Activated T-cell treated with anti-CD3 and anti-CD28 coated beads, Interleukin-2, amount 50 U/mL, for 48 hours (primary cell): ENCODE results near the gene RIMBP2.

Source experiments
- DNase-seq, 2 experiments: peaks; one replicate each; pipeline ENCODE4 v3.0.0-alpha.2; 2020

RIMBP2 gene

DNA sequence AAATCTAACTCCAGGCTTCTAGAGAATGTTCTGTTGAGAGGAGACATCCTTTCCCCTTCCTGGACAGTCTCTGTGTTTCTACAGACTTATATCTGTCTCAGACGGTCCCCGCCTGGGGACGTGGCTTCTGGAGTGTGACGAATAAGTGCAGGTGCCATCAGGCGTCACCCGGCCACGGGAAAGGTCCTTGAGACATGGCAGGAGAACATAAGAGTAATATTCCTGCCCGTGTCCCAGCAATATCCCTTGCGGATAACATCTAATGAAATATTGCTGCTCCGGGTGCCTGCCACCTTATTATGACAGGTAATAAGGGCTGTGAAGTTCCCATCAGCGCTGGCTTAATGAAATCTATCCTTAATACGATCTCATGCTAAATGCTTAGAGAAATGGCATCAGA, 238.8 kb downstream of the RIMBP2 start:
- no peak for DNase-seq

DNA sequence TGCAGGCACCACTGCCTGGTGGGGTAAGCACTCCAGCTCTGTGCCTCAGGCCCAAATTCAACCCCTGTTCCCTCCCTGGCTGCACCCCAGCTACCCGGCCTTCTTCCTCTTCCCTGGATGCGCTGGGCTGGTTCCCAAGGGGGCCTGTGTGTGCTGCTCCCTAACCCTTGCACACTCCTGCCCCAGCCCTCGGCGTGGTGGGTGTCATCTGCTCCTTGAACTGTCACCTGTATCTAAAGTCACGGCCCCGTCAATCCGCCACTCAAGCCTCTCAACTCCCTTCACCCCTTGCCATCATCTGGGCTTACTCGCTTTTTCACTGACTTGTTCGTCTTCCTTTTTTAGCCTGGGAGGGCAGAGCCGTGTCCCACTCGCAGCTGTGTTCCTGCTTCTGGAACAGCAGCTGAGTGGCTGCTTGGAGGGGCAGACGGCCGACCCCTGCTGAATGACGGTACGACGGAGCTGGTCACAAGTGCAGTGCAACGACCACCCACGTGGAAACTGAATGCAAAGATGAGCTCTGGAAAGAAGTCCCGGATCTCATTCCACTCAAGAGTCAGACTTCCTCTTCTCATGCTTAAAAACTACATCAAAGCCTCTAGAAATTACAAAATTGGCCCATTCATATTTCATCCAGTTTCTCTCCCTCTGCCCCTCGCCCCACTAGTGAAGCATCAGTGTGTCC, 239.5 kb downstream of the RIMBP2 start:
- no peak for DNase-seq

DNA sequence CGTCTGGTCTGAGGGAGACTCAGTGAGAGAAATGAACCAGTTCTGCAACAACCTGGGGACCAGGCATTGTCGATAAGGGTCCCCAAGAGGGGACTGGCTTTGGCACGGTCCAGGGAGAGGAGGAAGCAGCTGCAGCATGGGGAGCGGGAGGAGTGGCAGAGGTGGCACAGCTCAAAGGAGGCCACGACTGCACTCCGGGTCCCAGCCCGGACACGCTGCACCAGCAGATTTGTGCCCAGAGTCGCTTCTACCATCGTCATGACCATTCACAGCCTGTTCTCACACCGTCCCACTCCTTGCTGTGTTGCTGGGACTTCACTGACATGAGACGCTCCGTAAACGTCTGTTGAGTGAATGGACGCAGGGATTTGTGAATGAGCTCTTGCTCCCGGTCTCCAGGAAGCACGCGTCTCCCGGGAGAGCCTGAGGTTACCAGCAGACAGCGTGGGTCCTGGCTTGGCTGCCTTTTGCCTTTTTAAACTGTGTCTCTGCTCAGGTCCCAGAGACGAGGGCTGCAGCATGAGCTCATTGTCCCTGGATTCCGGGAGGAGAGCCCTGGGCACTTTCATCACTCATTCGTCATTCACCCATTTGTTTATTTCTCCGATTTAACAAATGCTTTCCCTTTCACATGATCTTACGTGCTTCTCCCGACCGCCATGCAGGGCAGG, 241.4 kb downstream of the RIMBP2 start:
- no peak for DNase-seq

DNA sequence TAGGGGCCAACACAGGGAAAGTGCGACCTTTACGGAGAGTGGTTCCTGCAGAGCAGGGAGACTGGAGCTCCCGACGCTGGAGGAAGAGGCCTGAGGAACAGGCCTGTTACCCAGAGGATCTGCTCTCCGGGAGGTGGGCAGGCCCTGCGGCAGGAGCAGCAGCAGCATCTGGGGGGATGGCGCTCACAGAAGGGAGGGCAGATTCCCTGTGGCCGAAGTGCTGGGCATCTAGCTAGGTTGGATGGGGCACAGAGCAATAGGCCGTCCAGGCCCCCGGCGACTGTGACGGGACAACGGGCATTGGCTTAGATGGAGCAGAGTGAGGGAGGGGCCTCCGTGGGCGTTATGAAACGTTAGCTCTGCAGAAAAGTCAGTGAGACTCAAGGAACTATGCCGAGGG, 242.8 kb downstream of the RIMBP2 start:
- no peak for DNase-seq

DNA sequence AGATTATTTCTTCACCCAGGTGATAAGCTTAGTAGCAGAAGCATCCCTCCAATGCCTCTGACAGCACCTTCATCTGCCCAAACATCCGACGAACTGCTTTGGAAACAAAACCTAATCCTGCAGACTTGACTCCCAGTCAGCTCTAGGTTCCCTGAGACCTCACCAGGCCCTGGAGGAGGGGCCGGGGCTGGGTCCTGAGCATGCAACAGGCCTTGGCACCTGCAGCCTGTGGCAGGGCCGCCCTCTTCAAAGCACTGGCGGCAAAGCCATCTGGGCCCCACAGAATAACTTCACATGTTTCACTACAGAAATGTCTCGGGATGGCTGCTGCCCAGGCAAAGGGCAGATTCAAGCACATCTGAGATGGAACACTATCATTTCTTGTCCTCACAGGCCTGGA, 245.1 kb downstream of the RIMBP2 start:
- DNase-seq: no peak

DNA sequence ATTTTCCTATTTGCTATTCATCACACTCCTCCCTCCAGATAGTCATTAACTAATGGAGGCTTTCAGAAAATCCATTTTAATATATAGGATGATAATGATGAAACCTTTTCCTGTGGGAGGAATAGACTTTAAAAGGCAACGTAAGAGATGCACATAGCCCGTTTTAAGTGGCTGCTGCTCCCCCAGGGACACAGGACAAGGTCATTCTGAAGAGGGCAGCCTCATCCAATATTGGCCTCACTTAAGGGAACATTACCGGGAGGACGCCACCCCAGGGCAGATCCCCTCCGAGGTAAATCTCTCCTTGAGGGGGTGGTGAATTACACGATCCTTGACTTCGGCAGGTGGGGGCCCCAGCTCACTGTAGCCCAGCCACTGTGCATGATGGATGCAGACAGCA, 246.5 kb downstream of the RIMBP2 start:
- DNase-seq: no peak

DNA sequence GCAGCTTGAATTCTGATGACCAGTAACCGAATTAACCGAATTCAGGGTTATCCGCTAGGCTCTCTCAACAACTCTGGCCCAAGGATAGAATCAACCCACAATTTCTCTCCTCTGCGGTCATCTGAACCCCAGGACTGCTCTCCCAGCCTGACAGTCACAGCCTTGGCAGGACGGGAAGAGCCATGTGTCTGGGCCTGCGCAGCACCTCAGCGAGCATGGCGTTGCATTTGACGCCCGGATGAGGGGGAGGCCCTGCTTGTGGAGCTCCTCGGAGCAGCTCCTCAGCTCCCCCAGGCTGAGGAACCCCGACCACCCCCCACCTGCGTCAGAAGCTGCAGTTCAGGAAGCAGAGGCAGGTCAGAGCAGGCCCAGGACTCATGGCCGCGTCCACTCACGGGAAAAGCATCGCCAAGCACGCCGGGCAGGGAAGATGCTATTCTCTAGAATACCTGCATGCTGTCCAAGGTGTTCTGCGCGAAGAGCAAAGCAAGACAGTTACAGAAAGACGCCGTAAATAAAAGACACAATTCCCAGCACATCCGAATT, 247.3 kb downstream of the RIMBP2 start:
- DNase-seq: no peak

DNA sequence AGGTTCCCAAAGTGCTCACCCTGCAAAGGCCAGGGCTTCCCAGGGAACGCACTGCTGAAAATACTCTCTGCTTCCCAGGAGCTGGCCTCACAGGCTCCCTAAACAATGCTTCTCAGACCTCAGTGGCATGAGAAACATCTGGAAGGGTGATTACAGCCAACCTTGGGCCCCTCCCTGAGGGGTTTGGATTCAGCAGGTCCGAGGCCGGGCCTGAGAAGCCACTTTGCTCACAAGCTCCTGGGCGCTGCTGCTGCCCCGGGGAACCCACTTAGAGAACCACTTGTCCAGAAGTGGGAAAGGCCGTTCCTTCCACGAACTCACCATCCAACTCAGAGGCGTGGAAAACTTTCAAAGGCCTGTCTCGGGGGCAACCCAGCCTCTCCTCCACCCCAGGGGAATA, 247.9 kb downstream of the RIMBP2 start:
- no peak for DNase-seq

DNA sequence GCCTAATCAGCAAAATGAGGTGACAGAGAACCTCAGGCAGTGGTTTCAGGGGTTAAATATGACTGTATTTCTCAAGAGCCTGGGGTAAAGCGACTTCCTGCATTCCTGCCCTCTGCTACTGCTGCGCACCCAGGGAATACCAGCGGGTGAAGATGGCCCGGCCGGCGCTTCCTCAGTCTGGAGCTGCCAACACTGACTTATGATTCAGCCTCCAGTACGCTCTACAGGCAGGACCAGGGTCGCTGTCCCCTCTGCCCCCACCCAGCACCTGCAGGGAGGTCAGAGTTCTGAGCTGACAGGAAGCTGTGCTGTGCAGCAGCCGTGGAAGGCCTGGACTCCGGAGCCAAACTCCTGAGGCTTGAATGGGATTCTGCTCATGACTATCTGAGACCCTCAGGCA, 250.5 kb downstream of the RIMBP2 start:
- no peak for DNase-seq

DNA sequence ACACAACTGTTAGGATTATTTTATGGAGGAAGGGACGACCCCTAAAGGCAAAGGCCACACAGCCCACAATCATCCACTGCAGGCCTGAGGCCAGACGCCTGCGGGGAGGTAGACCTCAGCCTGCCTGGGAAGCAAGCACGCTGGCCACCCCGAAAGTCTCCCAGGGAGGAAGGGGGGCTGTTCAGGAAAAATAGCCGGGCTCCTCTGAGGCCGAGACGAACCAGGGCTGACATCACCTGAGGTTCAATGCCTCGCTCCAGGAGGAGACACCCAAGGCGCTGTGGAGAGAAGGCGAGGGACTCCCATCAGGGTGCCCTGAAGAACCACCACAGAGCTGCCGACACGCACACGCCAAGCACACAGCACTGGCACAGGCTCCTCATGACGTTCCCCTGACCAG, 251.1 kb downstream of the RIMBP2 start:
- no peak for DNase-seq

DNA sequence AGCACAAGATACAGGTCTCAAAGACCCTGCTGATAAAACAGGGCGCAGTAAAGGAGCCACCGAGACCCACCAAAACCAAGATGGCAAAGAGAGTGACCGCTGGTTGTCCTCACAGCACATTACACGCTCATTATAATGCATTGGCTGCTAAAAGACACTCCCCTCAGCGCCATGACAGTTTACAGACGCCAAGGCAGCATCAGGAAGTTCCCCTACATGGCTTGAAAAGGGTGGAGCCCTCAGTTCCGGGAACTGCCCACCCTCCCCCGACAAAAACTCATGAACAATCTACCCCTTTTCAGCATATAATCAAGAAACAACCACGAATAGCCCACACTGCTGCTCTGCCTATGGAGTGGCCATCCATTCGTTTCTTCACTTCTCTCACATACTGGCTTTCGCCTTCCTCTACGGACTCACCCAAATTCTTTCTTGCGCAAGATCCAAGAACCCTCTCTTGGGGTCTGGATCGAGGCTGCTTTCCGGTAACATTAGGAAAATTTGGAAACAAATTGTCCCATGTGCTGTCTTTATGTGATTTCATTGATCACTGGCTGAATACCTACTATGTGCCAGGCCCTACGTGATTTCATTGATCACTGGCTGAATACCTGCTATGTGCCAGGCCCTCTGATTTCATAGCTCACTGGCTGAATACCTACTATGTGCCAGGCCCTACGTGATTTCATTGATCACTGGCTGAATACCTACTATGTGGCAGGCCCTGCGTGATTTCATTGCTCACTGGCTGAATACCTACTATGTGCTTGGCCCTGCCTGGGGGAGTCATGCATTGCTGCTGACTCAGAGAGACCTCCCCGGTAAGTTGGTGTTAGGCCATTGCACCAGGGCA, 252.1 kb downstream of the RIMBP2 start:
- DNase-seq: no peak

DNA sequence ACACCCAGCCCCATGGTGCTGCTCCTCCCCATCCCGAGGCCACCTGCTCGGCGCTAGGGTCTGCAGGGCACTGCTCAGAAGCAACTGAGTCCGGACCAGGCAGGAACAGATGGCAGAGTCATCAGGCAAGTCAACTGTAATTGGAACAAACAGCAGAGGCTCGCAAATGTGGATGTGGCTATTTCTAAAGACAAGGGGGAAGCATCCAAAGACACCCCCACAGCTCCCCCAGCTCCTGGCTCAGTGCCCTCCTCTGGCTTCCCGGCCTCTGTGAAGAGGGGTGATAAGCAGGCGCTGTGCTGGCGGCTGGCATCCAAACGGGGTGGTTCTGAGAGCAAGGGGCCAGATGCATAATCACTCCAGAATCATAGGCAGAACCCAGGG, 252.8 kb downstream of the RIMBP2 start:
- no peak for DNase-seq

DNA sequence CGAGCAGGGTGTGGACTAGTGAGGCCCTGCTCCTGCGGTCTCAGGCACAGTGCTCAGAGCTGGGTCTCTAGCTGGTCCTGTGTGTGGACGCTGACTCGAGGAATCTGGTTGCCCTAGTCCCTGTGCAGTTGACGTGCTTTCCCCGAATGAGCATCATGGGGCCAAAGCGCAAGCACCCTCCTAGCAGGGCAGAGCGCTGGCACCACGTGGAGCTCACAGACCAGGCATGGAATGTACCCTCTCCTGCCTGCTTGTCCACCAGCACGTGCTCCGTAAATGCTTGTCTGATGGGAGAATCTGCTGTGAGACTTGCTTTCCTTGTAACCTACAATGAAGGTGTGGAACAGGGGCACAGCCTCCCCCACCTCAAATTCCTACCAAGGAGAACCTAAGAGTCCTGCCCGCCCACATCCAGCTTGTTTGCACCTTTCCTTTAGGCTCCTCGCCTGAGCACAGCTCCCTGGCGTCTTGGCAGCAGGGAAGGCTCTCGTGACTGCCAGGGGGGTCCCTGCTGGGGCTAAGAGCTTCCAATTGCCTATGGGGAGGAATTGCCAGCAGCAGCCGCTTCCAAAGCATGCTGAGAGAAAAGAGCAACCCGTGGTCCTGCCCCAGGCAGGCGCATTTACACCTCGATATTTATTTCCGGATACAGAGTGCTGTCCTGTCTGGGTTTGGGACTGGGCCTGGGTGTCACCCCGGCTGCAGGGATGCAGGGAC, 253.4 kb downstream of the RIMBP2 start:
- DNase-seq: no peak

DNA sequence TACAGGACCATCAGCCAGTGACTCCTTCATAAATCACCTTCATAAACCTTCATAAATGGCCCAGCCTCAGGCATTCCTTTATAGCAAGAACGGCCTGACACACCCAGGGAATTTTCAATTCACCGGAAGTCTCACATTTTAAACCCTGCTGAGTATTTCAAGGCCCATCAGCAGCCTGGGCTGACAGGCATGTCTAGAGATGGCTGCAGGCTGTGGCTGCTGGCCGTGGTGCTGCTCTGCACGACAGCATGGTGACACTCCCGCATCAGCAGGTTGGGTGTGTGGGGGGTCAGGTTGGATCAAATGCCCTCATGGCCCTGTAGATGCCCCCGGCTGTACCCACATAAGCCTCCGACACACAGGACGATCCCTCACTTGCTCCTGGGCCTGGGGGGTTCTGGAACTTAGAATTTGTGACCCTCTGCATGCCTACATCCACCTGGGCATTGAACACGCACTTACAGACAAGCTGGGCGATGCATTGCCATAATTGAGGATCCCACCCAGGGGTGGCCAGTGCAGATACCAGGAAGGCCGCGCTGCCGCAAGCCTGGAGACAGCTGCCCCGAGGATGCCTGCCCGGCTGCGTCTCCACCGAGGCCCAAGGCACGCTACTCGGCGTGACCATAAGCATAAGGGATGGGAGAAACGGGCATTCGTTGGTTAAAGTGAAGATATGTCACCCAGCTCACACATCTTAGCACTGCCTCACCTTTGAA, 254.1 kb downstream of the RIMBP2 start:
- DNase-seq: no peak

DNA sequence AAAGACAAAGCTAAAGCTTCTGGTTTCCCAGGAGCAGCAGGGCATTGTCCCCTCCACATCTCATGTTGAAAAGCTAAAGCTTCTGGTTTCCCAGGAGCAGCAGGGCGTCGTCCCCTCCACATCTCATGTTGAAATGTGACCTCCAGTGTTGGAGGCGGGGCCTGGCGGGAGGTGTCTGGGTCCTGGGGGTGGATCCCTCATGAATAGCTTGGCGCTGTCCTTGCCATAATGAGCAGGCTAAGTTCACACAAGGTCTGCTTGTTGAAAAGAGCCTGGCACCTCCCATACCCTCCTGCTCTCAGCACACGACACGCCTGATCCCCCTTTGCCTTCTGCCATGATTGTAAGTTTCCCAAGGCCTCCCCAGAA, 254.7 kb downstream of the RIMBP2 start:
- no peak for DNase-seq

DNA sequence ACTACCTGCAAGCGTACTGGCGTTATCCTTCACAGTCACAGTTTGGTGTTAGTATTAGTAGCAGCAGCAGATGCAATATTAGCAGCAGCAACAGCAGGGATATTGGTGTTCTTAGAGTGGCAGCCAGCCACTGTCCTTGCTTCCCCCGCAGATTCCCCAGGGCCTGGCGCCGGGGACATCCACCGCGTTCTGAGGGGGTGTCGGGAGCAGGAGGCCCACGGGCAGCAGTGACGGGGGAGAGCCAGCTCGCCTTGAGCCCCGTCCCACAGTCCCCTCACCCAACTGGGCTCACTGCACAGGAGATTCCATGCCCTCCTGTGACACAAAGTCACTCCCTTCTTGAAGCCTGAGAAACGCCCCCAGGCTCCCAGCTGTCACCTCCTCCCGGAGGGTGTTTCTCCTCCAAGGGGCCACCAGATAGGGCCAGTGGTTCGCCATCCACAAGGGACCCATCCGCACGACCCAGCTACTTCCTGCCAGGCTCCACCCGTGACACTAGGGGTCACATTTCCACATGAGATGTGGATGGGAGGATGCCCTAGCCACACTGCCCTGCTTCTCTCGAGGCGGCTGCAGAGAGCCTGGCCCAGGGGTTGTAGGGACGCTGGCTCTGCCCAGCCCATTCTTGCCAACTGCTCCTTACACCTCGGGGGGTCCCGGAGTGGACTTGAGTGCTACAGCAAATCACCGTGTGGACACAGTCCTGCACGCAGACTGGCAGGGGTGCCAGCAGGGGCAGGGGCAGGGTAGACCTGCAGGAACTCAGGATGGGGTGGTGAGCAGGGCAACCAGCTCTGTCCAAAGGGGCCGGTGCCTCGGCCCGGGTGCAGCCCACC, 255.3 kb downstream of the RIMBP2 start:
- DNase-seq: no peak

DNA sequence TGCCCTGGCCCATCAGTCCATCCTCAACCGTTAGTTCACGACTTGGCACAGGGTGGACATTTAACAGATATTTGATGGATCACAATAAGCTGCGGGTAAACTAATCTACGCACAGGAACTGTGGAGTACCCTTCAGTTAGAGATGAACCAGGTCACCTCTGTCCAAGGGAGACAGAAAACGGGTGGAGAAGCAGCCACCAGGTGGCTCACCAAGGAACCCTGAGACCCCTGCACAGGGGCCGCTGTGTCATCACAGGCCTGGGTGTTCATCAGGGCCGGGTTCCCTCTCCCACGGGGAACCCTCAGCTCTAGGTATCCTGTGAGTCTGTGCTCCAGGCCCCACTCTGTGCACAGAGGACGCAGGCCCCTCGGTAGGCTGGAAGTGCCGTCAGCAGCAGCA, 256.2 kb downstream of the RIMBP2 start:
- DNase-seq: no peak

DNA sequence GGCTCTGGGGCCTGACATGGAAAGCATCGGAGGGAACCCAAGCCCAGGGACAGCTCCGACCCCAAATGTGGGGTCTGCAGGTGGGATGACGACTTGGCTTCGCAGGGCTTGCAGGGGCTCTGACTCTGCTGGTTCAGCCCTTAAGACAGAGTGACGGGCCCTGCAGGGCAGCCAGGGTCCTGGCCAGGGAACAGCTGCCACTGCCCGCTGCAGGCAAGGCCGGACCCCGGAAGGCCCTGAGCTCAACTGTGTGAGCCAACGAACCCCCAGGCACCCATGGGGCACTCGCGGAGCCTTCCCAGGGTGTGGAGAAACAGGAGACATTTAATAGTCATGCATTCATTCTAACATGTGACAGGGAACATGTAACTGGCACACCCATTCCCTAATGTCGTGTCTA, 257.8 kb downstream of the RIMBP2 start:
- DNase-seq: no peak

DNA sequence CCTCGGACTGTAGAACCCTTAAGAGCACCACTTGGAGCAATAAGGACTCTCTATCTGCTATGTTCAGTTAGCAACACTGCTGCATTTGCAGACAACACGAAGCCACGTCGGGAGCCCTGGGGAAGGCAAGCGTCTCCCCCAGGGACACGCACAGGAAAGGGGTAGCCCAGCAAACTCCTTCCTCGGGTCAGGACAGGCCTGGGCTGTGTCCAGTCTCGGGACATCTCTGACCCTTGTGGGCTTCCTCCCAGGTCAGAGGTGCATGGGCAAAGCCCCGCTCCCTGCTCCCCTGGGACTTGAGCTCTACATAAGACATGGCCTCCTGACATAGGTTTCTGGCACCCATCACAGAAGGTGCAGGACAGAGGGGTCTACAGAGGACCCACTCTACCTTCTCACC, 258.9 kb downstream of the RIMBP2 start:
- no peak for DNase-seq

DNA sequence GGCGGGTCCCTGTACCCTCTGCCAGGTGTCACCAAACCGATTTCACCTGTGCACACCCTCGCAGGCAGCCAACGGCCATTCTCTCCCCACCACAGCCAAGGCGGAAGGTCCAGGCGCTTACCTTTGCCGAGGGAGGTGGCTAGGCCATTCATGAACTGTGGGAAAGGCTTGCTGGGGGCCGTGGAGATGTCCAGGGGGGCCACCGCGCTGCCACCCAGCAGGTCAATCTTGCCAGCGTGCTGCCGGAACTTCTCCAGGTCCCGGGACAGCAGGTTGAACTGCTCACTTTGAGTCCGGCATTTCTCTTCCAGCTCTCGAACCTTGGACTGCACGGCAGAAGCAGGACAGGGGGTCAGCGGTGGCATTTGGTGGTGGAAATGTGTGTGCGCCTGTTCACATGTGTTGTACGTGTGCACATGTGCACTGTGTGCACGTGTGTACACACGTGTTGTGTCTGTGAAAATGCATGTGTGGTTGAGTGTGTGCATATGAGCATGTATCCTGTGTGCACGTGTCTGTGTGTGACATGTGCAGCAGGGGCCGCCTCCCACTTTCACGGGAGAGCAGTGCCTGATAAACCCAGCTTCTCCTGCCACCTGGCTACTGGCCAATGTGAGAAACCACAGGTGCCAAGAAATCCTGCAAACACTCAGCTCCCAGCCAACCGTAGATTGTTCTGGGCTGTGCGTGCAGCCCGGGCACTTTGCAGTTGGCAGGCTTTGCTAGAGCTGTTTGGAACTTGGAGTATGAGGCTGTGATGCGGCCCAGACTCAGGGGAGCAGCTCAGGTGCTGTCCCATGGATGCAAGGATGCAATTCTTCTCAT, 259.5 kb downstream of the RIMBP2 start:
- no peak for DNase-seq

DNA sequence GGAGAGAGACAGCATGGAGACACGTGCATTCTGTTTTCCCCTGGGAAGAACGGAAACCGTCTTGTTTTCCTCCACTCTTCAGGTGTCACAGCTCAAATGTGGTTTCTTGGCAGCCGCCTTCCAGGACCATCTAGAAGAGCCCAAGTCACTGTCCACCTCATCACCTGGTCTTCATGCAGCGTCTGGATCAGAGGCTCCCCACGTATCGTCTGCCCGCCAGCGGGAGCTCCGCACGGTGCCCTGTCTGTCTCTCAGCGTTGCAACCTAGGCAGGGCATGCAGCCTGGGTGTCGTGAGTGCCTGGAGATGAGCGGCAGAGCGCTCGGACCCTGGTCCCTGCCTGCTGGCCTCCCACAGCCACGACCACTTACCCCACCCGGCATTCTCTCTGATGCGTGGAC, 260.9 kb downstream of the RIMBP2 start:
- no peak for DNase-seq
